ENCODE measurements around the gene SLC28A2. TPM values are rescaled to one million over a fixed set of nuclear protein-coding genes. Genes with fewer than 3 reads are reported as not detected.

Gene SLC28A2
- total and polyA plus RNA-seq, 9 of the 15 experiments (the other 6 are each of a cell fraction or from before 2014, with no cell fraction given) = 0.03 to 0.04 TPM; not detected in 7

DNA sequence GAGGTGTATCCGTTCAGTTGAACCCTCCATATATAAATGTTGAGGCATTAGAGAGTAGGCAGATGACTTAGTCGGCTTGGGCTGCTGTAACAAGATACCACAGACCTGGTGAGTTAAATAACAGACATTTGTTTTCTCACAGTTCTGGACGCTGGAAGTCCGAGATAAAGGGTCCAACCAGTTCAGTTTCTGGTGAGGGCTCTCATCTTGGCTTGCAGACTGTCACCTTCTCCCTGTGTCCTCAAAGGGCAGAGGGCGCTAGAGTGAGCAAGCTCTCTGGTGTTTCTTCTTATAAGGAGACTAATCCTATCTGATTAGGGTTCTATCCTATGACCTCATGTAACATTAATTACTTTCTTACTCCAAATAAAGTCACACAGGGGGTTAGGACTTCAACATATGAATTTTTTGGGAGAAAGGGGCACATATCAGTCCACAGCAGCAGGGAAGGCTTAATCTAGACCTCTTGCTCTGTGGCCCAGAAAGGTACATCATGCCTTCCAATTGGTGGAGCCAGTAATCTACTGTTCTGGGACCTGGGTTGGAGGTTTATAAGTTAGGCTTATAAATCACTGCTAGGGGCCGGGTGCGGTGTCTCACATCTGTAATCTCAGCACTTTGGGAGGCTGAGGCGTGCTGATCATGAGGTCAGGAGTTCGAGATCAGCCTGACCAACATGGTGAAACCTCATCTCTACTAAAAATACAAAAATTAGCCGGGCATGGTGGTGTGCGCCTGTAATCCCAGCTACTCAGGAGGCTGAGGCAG is 26.3 kb upstream of the SLC28A2 start (continued):
- TF ChIP-seq EP300 (IDR thresholded peaks at IDR 0.05; ENCODE audit: low read length) (0 out of 2 replicates have a peak, but pooled peaks have one; percentile 40), ZSCAN32 (CRISPR knock-in tag; IDR thresholded peaks at IDR 0.05) (no peak), BHLHE40 (IDR thresholded peaks at IDR 0.05; ENCODE audit: low read length) (no peak), E2F5 (CRISPR knock-in tag; IDR thresholded peaks at IDR 0.05) (no peak), BRD9 (IDR thresholded peaks at IDR 0.05; ENCODE audit: low read depth, partially characterized antibody) (no peak), RERE (CRISPR knock-in tag; IDR thresholded peaks at IDR 0.05; ENCODE audit: borderline replicate concordance) (no peak), SIN3A (IDR thresholded peaks at IDR 0.05; ENCODE audit: borderline replicate concordance in 2 of 2, control insufficient read depth in 1 of 2, low read depth in 2 of 2, low read length in 2 of 2) (no peak), ESRRA (IDR thresholded peaks at IDR 0.05; ENCODE audit: borderline replicate concordance, low read depth) (no peak), LEF1 (IDR thresholded peaks at IDR 0.05) (peak; percentile 92; the same call in 1 of the 2 replicates), RBM15 (IDR thresholded peaks at IDR 0.05; ENCODE audit: insufficient read depth, low read length) (no peak), HDAC6 (IDR thresholded peaks at IDR 0.05; ENCODE audit: low read depth, low read length) (no peak), CBFB (CRISPR knock-in tag; IDR thresholded peaks at IDR 0.05) (no peak), E2F1 (CRISPR knock-in tag; IDR thresholded peaks at IDR 0.05) (no peak), NR2F6 (CRISPR knock-in tag; IDR thresholded peaks at IDR 0.05) (no peak)
- TF ChIP-seq, protein P1, sequence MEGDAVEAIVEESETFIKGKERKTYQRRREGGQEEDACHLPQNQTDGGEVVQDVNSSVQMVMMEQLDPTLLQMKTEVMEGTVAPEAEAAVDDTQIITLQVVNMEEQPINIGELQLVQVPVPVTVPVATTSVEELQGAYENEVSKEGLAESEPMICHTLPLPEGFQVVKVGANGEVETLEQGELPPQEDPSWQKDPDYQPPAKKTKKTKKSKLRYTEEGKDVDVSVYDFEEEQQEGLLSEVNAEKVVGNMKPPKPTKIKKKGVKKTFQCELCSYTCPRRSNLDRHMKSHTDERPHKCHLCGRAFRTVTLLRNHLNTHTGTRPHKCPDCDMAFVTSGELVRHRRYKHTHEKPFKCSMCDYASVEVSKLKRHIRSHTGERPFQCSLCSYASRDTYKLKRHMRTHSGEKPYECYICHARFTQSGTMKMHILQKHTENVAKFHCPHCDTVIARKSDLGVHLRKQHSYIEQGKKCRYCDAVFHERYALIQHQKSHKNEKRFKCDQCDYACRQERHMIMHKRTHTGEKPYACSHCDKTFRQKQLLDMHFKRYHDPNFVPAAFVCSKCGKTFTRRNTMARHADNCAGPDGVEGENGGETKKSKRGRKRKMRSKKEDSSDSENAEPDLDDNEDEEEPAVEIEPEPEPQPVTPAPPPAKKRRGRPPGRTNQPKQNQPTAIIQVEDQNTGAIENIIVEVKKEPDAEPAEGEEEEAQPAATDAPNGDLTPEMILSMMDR (IDR thresholded peaks at IDR 0.05 in 2 of 3, conservative IDR thresholded peaks at IDR 0.05 in 1 of 3; ENCODE audit: insufficient read depth in 2 of 3, low read depth in 1 of 3, low read length in 3 of 3) = peak; percentile 37 to 52 (median 47); a peak in 5 of 6 replicates
